GM18868 (cell line): ENCODE measurements around the gene SESN1.

ENCODE experiments used
- ATAC-seq: cut with Tn5 transposase; IDR thresholded peaks from one replicate; pipeline ENCODE4 v1.9.1; 2021; ENCODE audit warnings: mild to moderate bottlenecking, moderate library complexity; ENCODE audit not compliant: unreplicated experiment

The SESN1 gene

GRCh38 chr6:109062216-109062615 lies 32.4 kb downstream of the SESN1 start:
- ATAC-seq = no peak

GRCh38 chr6:109060571-109060970 lies 34.1 kb downstream of the SESN1 start:
- no peak for ATAC-seq

- peak; percentile 91 for ATAC-seq
Measured at GRCh38 chr6:109059571-109060021, 35.0 kb downstream of the SESN1 start.

- ATAC-seq = no peak
Measured at GRCh38 chr6:109059153-109059552, 35.5 kb downstream of the SESN1 start.

- no peak for ATAC-seq
Measured at GRCh38 chr6:109058620-109059019, 36.0 kb downstream of the SESN1 start.

- no peak for ATAC-seq
Measured at GRCh38 chr6:109056661-109057060, 38.0 kb downstream of the SESN1 start.

- no peak for ATAC-seq
Measured at GRCh38 chr6:109055771-109056235, 38.8 kb downstream of the SESN1 start.

- ATAC-seq = no peak
Measured at GRCh38 chr6:109053336-109053735, 41.3 kb downstream of the SESN1 start.

- no peak for ATAC-seq
Measured at GRCh38 chr6:109052852-109053251, 41.8 kb downstream of the SESN1 start.

- no peak for ATAC-seq
Measured at GRCh38 chr6:109052018-109052651, 42.5 kb downstream of the SESN1 start.

- ATAC-seq = no peak
Measured at GRCh38 chr6:109051301-109052017, 43.2 kb downstream of the SESN1 start.

- no peak for ATAC-seq
Measured at GRCh38 chr6:109050447-109051102, 44.1 kb downstream of the SESN1 start.

GRCh38 chr6:109050012-109050411 lies 44.6 kb downstream of the SESN1 start:
- ATAC-seq = no peak

GRCh38 chr6:109048670-109049415 lies 45.8 kb downstream of the SESN1 start:
- no peak for ATAC-seq

GRCh38 chr6:109048176-109048575 lies 46.5 kb downstream of the SESN1 start:
- no peak for ATAC-seq

- ATAC-seq = no peak
Measured at GRCh38 chr6:109045493-109045892, 49.2 kb downstream of the SESN1 start.

- no peak for ATAC-seq
Measured at GRCh38 chr6:109039795-109040194, 54.9 kb downstream of the SESN1 start.

GRCh38 chr6:109038837-109039398 lies 55.7 kb downstream of the SESN1 start:
- ATAC-seq = no peak

GRCh38 chr6:109036574-109037294 lies 57.9 kb downstream of the SESN1 start:
- ATAC-seq = no peak

- ATAC-seq = no peak
Measured at GRCh38 chr6:109034526-109034925, 60.1 kb downstream of the SESN1 start.
